Measurements from ENCODE around the gene ARF1. TPM values are rescaled to one million over a fixed set of nuclear protein-coding genes. Genes with fewer than 3 reads are reported as not detected.

The ARF1 gene
- polyA plus RNA-seq, 3 donors: 332 to 390 (median 367) TPM

- DNase-seq: no peak
Measured at GRCh38 chr1:228082918-228083870, 686 bp downstream of the ARF1 start.

- DNase-seq: no peak
Measured at GRCh38 chr1:228083871-228084278, 1.4 kb downstream of the ARF1 start.

- no peak for DNase-seq
Measured at GRCh38 chr1:228084325-228084724, 1.8 kb downstream of the ARF1 start.

- no peak for DNase-seq
Measured at GRCh38 chr1:228084797-228085196, 2.3 kb downstream of the ARF1 start.

GRCh38 chr1:228085287-228085951, 2.9 kb downstream of the ARF1 start:
- no peak for DNase-seq

- DNase-seq: no peak
Measured at GRCh38 chr1:228087771-228088251, 5.3 kb downstream of the ARF1 start.

GRCh38 chr1:228088586-228089498, 6.3 kb downstream of the ARF1 start:
- no peak for DNase-seq

GRCh38 chr1:228089519-228090380, 7.2 kb downstream of the ARF1 start:
- DNase-seq: no peak

- DNase-seq: no peak
Measured at GRCh38 chr1:228090613-228091081, 8.1 kb downstream of the ARF1 start.

- DNase-seq: no peak
Measured at GRCh38 chr1:228091084-228091483, 8.6 kb downstream of the ARF1 start.

- no peak for DNase-seq
Measured at GRCh38 chr1:228092342-228093049, 10.0 kb downstream of the ARF1 start.

GRCh38 chr1:228093050-228093906, 10.8 kb downstream of the ARF1 start:
- DNase-seq: no peak

GRCh38 chr1:228094432-228095016, 12.0 kb downstream of the ARF1 start:
- no peak for DNase-seq

GRCh38 chr1:228095161-228095560, 12.7 kb downstream of the ARF1 start:
- DNase-seq: no peak

- no peak for DNase-seq
Measured at GRCh38 chr1:228095938-228096337, 13.4 kb downstream of the ARF1 start.

GRCh38 chr1:228096416-228097332, 14.2 kb downstream of the ARF1 start:
- DNase-seq: no peak

GRCh38 chr1:228097333-228098081, 15.0 kb downstream of the ARF1 start:
- DNase-seq: no peak

All from renal pelvis (tissue), 4 donors.